HEK293 (cell line): ENCODE data around the gene PDE4A.

ENCODE experiments used
- CTCF ChIA-PET: fragments of 350-600 bp; formaldehyde crosslinking; extraction: SDS; loops from one replicate; lab custom pipeline; 2021; ENCODE audit warnings: antibody characterized with exemption; lab: Yijun Ruan, JAX
- POLR2A ChIA-PET: fragments of 300-600 bp; formaldehyde crosslinking; extraction: SDS; loops from one replicate; lab custom pipeline; 2020; ENCODE audit warnings: antibody characterized with exemption, inconsistent platforms; lab: Yijun Ruan, JAX
- H3K27ac ChIP-seq: fragments of 200-500 bp; sonication (Bioruptor generic); 2 replicates; pipeline ENCODE4 v1.5.1; 2014; ENCODE audit warnings: low read depth, low read length, control low read depth, inconsistent platforms; ENCODE audit errors: extremely low read depth
- H3K36me3 ChIP-seq, 2 experiments: fragments of 200-500 bp in 1 of 2; sonication (Bioruptor generic) in 1 of 2; 1 replicate in 1 of 2; 2 replicates in 1 of 2; pipeline ENCODE4 v1.5.1; 2014 to 2017; ENCODE audit warnings: inconsistent platforms in 2 of 2, low read length in 2 of 2; ENCODE audit not compliant: control insufficient read depth in 2 of 2, insufficient read depth in 1 of 2
- H3K4me1 ChIP-seq: fragments of 200-500 bp; sonication (Bioruptor generic); 2 replicates; pipeline ENCODE4 v1.5.1; 2014; ENCODE audit warnings: mild to moderate bottlenecking, low read length, inconsistent platforms; ENCODE audit not compliant: control insufficient read depth, insufficient read depth
- H3K4me3 ChIP-seq: 2 replicates; pipeline ENCODE4 v1.5.1; 2011; ENCODE audit warnings: low read depth, mild to moderate bottlenecking, control low read depth, low read length, moderate library complexity
- H3K9me3 ChIP-seq: fragments of 200-500 bp; sonication (Bioruptor generic); 2 replicates; pipeline ENCODE4 v1.5.1; 2014; ENCODE audit warnings: low read depth, low read length, inconsistent platforms; ENCODE audit not compliant: control insufficient read depth, insufficient read depth
- AEBP2 ChIP-seq: fragments of 450-650 bp; formaldehyde crosslinking; IDR thresholded peaks from 2 replicates; pipeline ENCODE4 v1.5.1; 2016; ENCODE audit warnings: missing biosample characterization, missing genetic modification characterization, borderline replicate concordance
- FEZF1 ChIP-seq: fragments of 450-650 bp; formaldehyde crosslinking; IDR thresholded peaks from 2 replicates; pipeline ENCODE4 v1.5.1; 2016; ENCODE audit warnings: missing biosample characterization, missing genetic modification characterization
- GFI1B ChIP-seq: fragments of 450-650 bp; formaldehyde crosslinking; IDR thresholded peaks from 2 replicates; pipeline ENCODE4 v1.5.1; 2016; ENCODE audit warnings: missing biosample characterization, missing genetic modification characterization
- GLI4 ChIP-seq: fragments of 450-650 bp; formaldehyde crosslinking; IDR thresholded peaks from 2 replicates; pipeline ENCODE4 v1.5.1; 2016; ENCODE audit warnings: missing biosample characterization, missing genetic modification characterization
- GLIS2 ChIP-seq: fragments of 450-650 bp; formaldehyde crosslinking; IDR thresholded peaks from 2 replicates; pipeline ENCODE4 v1.5.1; 2016; ENCODE audit warnings: missing biosample characterization, missing genetic modification characterization
- HOXC10 ChIP-seq: sonication (generic); formaldehyde crosslinking; IDR thresholded peaks from 2 replicates; pipeline ENCODE4 v1.8.1; 2023; ENCODE audit warnings: mild to moderate bottlenecking, missing genetic modification reagents
- KLF17 ChIP-seq: fragments of 450-650 bp; formaldehyde crosslinking; IDR thresholded peaks from 2 replicates; pipeline ENCODE4 v1.5.1; 2016; ENCODE audit warnings: missing biosample characterization, missing genetic modification characterization
- KLF7 ChIP-seq: fragments of 450-650 bp; formaldehyde crosslinking; IDR thresholded peaks from 2 replicates; pipeline ENCODE4 v1.5.1; 2016; ENCODE audit warnings: missing biosample characterization, missing genetic modification characterization, borderline replicate concordance
- MEIS1 ChIP-seq: sonication (generic); formaldehyde crosslinking; IDR thresholded peaks from 2 replicates; pipeline ENCODE4 v1.8.1; 2022; ENCODE audit warnings: missing genetic modification reagents, mild to moderate bottlenecking, borderline replicate concordance
- PRDM1 ChIP-seq: fragments of 450-650 bp; formaldehyde crosslinking; IDR thresholded peaks from 2 replicates; pipeline ENCODE4; 2016; ENCODE audit warnings: missing biosample characterization, missing genetic modification characterization
- TSHZ1 ChIP-seq: fragments of 450-650 bp; formaldehyde crosslinking; IDR thresholded peaks from 2 replicates; pipeline ENCODE4 v1.5.1; 2016; ENCODE audit warnings: missing biosample characterization, missing genetic modification characterization, borderline replicate concordance
- ZBTB1 ChIP-seq: fragments of 450-650 bp; formaldehyde crosslinking; IDR thresholded peaks from 2 replicates; pipeline ENCODE4 v1.5.1; 2016; ENCODE audit warnings: missing biosample characterization, missing genetic modification characterization
- ZFP3 ChIP-seq: fragments of 450-650 bp; formaldehyde crosslinking; IDR thresholded peaks from 2 replicates; pipeline ENCODE4 v1.5.1; 2016; ENCODE audit warnings: low read depth, missing biosample characterization, missing genetic modification characterization
- ZNF169 ChIP-seq: fragments of 450-650 bp; formaldehyde crosslinking; IDR thresholded peaks from 2 replicates; pipeline ENCODE4 v1.5.1; 2016; ENCODE audit warnings: missing biosample characterization, missing genetic modification characterization
- ZNF19 ChIP-seq: fragments of 450-650 bp; formaldehyde crosslinking; IDR thresholded peaks from 2 replicates; pipeline ENCODE4; 2016; ENCODE audit warnings: missing biosample characterization, missing genetic modification characterization, low read depth
- ZNF366 ChIP-seq: fragments of 450-650 bp; formaldehyde crosslinking; conservative IDR thresholded peaks from 2 replicates; pipeline ENCODE4 v1.5.1; 2016; ENCODE audit warnings: missing biosample characterization, missing genetic modification characterization
- ZNF548 ChIP-seq: fragments of 450-650 bp; formaldehyde crosslinking; IDR thresholded peaks from 2 replicates; pipeline ENCODE4 v1.5.1; 2016; ENCODE audit warnings: missing biosample characterization, missing genetic modification characterization
- ZNF549 ChIP-seq: fragments of 450-650 bp; IDR thresholded peaks from 2 replicates; pipeline ENCODE4 v1.5.1; 2018; ENCODE audit warnings: missing biosample characterization, missing genetic modification characterization, mild to moderate bottlenecking, inconsistent platforms, moderate library complexity
- ZNF704 ChIP-seq: fragments of 450-650 bp; formaldehyde crosslinking; IDR thresholded peaks from 2 replicates; pipeline ENCODE4 v1.5.1; 2016; ENCODE audit warnings: missing biosample characterization, missing genetic modification characterization
- ZNF792 ChIP-seq: fragments of 450-650 bp; formaldehyde crosslinking; IDR thresholded peaks from 2 replicates; pipeline ENCODE4 v1.5.1; 2016; ENCODE audit warnings: missing biosample characterization, missing genetic modification characterization
- ZNF837 ChIP-seq: fragments of 450-650 bp; formaldehyde crosslinking; IDR thresholded peaks from 2 replicates; pipeline ENCODE4 v1.5.1; 2016; ENCODE audit warnings: missing biosample characterization, missing genetic modification characterization

PDE4A gene

GRCh38 chr19:10427169-10427568 lies 6.8 kb downstream of the PDE4A start (continued):
- TF ChIP-seq TSHZ1 (tag by site-specific recombination), result no peak
- no peak for TF ChIP-seq ZNF169 (tag by site-specific recombination)
- no peak for TF ChIP-seq ZNF704 (tag by site-specific recombination)
- no peak for TF ChIP-seq KLF7 (tag by site-specific recombination)
- TF ChIP-seq GLI4, result no peak
- no peak for TF ChIP-seq ZNF19

GRCh38 chr19:10428996-10429381 lies 8.7 kb downstream of the PDE4A start:
- Histone ChIP-seq H3K9me3 (no peaks in the 10 kb centered on the region), H3K27ac (no peak overlapping the region), H3K4me3 (no peak overlapping the region), H3K36me3 (no peaks in the 10 kb centered on the region), H3K4me1 (no peaks in the 10 kb centered on the region)
- CTCF ChIA-PET, result interaction anchor here (0.7 to 8.3 kb wide), 6 partner anchors 12 to 269 kb away, joined by 3 to 71 read pairs (median 4); partner anchors contain the start of gene CDC37
- peak; percentile 100 for TF ChIP-seq PRDM1 (tag by site-specific recombination)
- peak; percentile 99 for TF ChIP-seq ZNF366
- no peak for TF ChIP-seq FEZF1 (tag by site-specific recombination)
- POLR2A ChIA-PET, result no interaction called here

- Histone ChIP-seq H3K4me1 (no peaks in the 10 kb centered on the region), H3K4me3 (peak overlapping the region; percentile 19), H3K36me3 (no peaks in the 10 kb centered on the region), H3K9me3 (no peaks in the 10 kb centered on the region), H3K27ac (no peak overlapping the region)
- ChIA-PET CTCF (interaction anchor here (1.1 to 8.3 kb wide), 3 partner anchors 9 to 27 kb away, joined by 5 to 71 read pairs (median 54); partner anchors contain the start of gene CDC37), POLR2A (no interaction called here)
- no peak for TF ChIP-seq GFI1B (tag by site-specific recombination)
- no peak for TF ChIP-seq GLIS2
- no peak for TF ChIP-seq MEIS1 (CRISPR knock-in tag)
- TF ChIP-seq HOXC10 (CRISPR knock-in tag), result no peak
- TF ChIP-seq ZBTB1 (tag by site-specific recombination), result no peak
- no peak for TF ChIP-seq ZNF704 (tag by site-specific recombination)
- TF ChIP-seq ZFP3 (tag by site-specific recombination), result no peak
- TF ChIP-seq ZNF549 (tag by site-specific recombination), result no peak
- no peak for TF ChIP-seq ZNF837 (tag by site-specific recombination)
- TF ChIP-seq ZNF548 (tag by site-specific recombination), result no peak
- no peak for TF ChIP-seq AEBP2 (tag by site-specific recombination)
- TF ChIP-seq ZNF19, result no peak
- TF ChIP-seq ZNF792 (tag by site-specific recombination), result no peak
- no peak for TF ChIP-seq KLF17 (tag by site-specific recombination)
Measured at GRCh38 chr19:10430505-10431253, 10.3 kb downstream of the PDE4A start.
